Placental epithelial cell (primary cell): ENCODE measurements around the gene SLC22A1. TPM values are rescaled to one million over a fixed set of nuclear protein-coding genes. Genes with fewer than 3 reads are reported as not detected.

Source experiments
- small RNA-seq: library from RNA; depleted of rRNA; stranded (forward); fragments of <200 nt; gene quantifications from one replicate; pipeline ENCODE3, GENCODE V24; 2012
- total RNA-seq: library from RNA; depleted of rRNA; stranded (reverse); fragments of >200 nt; gene quantifications from 2 replicates; pipeline ENCODE4 v1.2.3, GENCODE V29; 2012

The SLC22A1 gene
- total RNA-seq, result 0.65 and 2.0 TPM in 2 replicates

GRCh38 chr6:160121558-160121957, at the start of gene SLC22A1:
SLC22A1 (plus strand) TSS chr6:160121815; CDS start chr6:160121936, 121 bp downstream.

Small RNA genes lying within 50 kb of the gene (small RNA-seq; reads per million reads assigned to genes)
- gene AL645733.1, result not detected

Other genes starting within 250 kb of the SLC22A1 start
- gene MAS1, start 230.8 kb upstream of the SLC22A1 start, total RNA-seq, result not detected in 2 replicates
- gene IGF2R, start 152.7 kb upstream of the SLC22A1 start, total RNA-seq, result 85.2 and 106 TPM in 2 replicates
- 0.11 and 0.39 TPM in 2 replicates for gene SLC22A2, start 137.0 kb downstream of the SLC22A1 start, total RNA-seq
- gene SLC22A3, start 226.6 kb downstream of the SLC22A1 start, total RNA-seq, result 2.7 and 15.7 TPM in 2 replicates